ENCODE measurements around the gene LMBRD2.

DNA sequence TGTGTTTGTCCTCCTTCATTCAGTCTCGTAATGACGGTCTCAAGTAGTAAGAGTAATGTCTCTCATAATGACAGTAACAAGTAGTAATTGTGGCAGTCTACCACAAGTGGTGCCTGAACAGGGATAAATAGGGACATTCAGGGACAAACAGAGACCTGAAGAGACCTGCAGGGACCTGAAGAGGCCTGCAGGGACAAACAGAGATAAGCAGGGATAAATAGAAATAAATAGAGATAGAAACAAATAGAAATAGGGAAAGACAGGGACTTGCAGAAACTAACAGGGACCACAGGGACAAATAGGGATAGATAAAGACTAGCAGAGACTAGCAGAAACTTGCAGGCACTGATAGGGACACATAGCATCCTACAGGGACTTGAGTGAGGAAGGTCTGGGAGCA is 92.9 kb downstream of the LMBRD2 start:
- TF ChIP-seq, protein P1, sequence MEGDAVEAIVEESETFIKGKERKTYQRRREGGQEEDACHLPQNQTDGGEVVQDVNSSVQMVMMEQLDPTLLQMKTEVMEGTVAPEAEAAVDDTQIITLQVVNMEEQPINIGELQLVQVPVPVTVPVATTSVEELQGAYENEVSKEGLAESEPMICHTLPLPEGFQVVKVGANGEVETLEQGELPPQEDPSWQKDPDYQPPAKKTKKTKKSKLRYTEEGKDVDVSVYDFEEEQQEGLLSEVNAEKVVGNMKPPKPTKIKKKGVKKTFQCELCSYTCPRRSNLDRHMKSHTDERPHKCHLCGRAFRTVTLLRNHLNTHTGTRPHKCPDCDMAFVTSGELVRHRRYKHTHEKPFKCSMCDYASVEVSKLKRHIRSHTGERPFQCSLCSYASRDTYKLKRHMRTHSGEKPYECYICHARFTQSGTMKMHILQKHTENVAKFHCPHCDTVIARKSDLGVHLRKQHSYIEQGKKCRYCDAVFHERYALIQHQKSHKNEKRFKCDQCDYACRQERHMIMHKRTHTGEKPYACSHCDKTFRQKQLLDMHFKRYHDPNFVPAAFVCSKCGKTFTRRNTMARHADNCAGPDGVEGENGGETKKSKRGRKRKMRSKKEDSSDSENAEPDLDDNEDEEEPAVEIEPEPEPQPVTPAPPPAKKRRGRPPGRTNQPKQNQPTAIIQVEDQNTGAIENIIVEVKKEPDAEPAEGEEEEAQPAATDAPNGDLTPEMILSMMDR (IDR thresholded peaks at IDR 0.05) = no peak
- TF ChIP-seq ZFX (IDR thresholded peaks at IDR 0.05; ENCODE audit: borderline replicate concordance) = no peak

Measured in 22Rv1 (cell line).